GM12878 (cell line): ENCODE measurements around the gene CCDC43. TPM values are rescaled to one million over a fixed set of nuclear protein-coding genes. Genes with fewer than 3 reads are reported as not detected.

Experiments used
- ATAC-seq: fragments of 200-7000 bp; cut with Tn5 transposase; 3 replicates; pipeline ENCODE4 v1.9.1; 2020; ENCODE audit warnings: mild to moderate bottlenecking, moderate library complexity
- BruUV-seq: library from RNA; stranded (reverse); fragments of 400-500 nt; replicated peaks from 2 replicates; lab custom pipeline; 2021; lab: Mats Ljungman, UMichigan
- CTCF ChIA-PET: fragments of 300-600 bp; sonication (Branson Sonifier 250); formaldehyde crosslinking; extraction: SDS; loops from one replicate; lab custom pipeline; 2021; ENCODE audit warnings: inconsistent platforms; lab: Yijun Ruan, JAX
- POLR2A ChIA-PET: fragments of 350-600 bp; formaldehyde crosslinking; extraction: SDS; loops from one replicate; lab custom pipeline; 2021; ENCODE audit warnings: inconsistent platforms; lab: Charles Lee
- RAD21 ChIA-PET: fragments of 300-600 bp; sonication (Branson Sonifier 250); formaldehyde crosslinking; loops from one replicate; lab custom pipeline; 2023; ENCODE audit warnings: antibody characterized with exemption; ENCODE audit not compliant: unreplicated experiment; lab: Charles Lee
- SMC1A ChIA-PET: fragments of 300-600 bp; sonication (Branson Sonifier 250); formaldehyde crosslinking; loops from one replicate; lab custom pipeline; 2023; ENCODE audit not compliant: unreplicated experiment, uncharacterized antibody; lab: Charles Lee
- DNase-seq: peaks from one replicate; pipeline ENCODE4 v3.0.0-alpha.2; 2011; ENCODE audit warnings: low read depth, low spot score
- FAIRE-seq: peaks from 3 replicates; lab custom pipeline; 2011; peaks lifted over from hg19 to GRCh38; lab: Jason Lieb, UNC
- H2AFZ ChIP-seq: 2 replicates; pipeline ENCODE4 v1.6.0; 2011; ENCODE audit warnings: low read depth, low read length, control low read depth; ENCODE audit not compliant: control insufficient read depth
- H3K27ac ChIP-seq: 2 replicates; pipeline ENCODE4 v1.5.1; 2011; ENCODE audit warnings: control low read depth; ENCODE audit not compliant: control insufficient read depth, insufficient read depth
- H3K27me3 ChIP-seq, 2 experiments: replicated peaks in 1 of 2; 2 replicates each; pipeline versions ENCODE4 v1.6.0 to v1.6.1; 2011; ENCODE audit warnings: low read length in 1 of 2; ENCODE audit not compliant: control insufficient read depth in 2 of 2, insufficient read depth in 2 of 2
- H3K36me3 ChIP-seq, 2 experiments: 2 replicates each; pipeline ENCODE4 v1.5.1; 2011; ENCODE audit warnings: low read length in 1 of 2; ENCODE audit not compliant: control insufficient read depth in 2 of 2, insufficient read depth in 2 of 2
- H3K4me1 ChIP-seq: 2 replicates; pipeline ENCODE4 v1.6.1; 2011; ENCODE audit warnings: mild to moderate bottlenecking, low read length, moderate library complexity, mixed read lengths; ENCODE audit not compliant: control insufficient read depth, insufficient read depth
- H3K4me2 ChIP-seq: 2 replicates; pipeline ENCODE4 v1.6.0; 2011; ENCODE audit warnings: control low read depth; ENCODE audit not compliant: control insufficient read depth, insufficient read depth
- H3K4me3 ChIP-seq: fragments of 200-600 bp; sonication (generic); 2 replicates; pipeline ENCODE4 v1.5.1; 2016
- H3K79me2 ChIP-seq: 2 replicates; pipeline ENCODE4 v1.6.0; 2011; ENCODE audit warnings: low read length; ENCODE audit not compliant: control insufficient read depth, insufficient read depth
- H3K9ac ChIP-seq: 2 replicates; pipeline ENCODE4 v1.8.0; 2011; ENCODE audit warnings: low read length, control low read depth, mixed read lengths; ENCODE audit not compliant: control insufficient read depth, insufficient read depth
- H3K9me3 ChIP-seq: replicated peaks from 3 replicates; pipeline ENCODE4 v1.5.1; 2011; ENCODE audit warnings: mild to moderate bottlenecking, low read length; ENCODE audit not compliant: control insufficient read depth, insufficient read depth
- H4K20me1 ChIP-seq: 2 replicates; pipeline ENCODE4 v1.6.0; 2011; ENCODE audit not compliant: control insufficient read depth, insufficient read depth
- BHLHE40 ChIP-seq, 2 experiments: fragments of 450-650 bp in 1 of 2; IDR thresholded peaks; 2 replicates each; pipeline ENCODE4 v1.6.1; 2011 to 2017; ENCODE audit warnings: low read depth in 2 of 2, borderline replicate concordance in 1 of 2, improper control_type of control experiment in 1 of 2, low read length in 1 of 2, mild to moderate bottlenecking in 1 of 2
- CBX5 ChIP-seq: sonication (generic); IDR thresholded peaks from 2 replicates; pipeline ENCODE4 v1.6.1; 2016; ENCODE audit warnings: low read depth, moderate library complexity, mild to moderate bottlenecking, inconsistent platforms
- MTA3 ChIP-seq: IDR thresholded peaks from 2 replicates; pipeline ENCODE4 v1.6.1; 2012; ENCODE audit warnings: low read length, inconsistent platforms, borderline replicate concordance
- PML ChIP-seq: IDR thresholded peaks from 2 replicates; pipeline ENCODE4 v1.6.1; 2012; ENCODE audit warnings: low read length, inconsistent platforms
- RELA ChIP-seq: fragments of 450-650 bp; IDR thresholded peaks from 2 replicates; pipeline ENCODE4 v1.8.0; 2014; ENCODE audit warnings: borderline replicate concordance; ENCODE audit not compliant: partially characterized antibody
- SMAD5 ChIP-seq: IDR thresholded peaks from 2 replicates; pipeline ENCODE4 v1.6.1; 2016; ENCODE audit warnings: antibody characterized with exemption, low read depth
- STAT3 ChIP-seq: IDR thresholded peaks from 2 replicates; pipeline ENCODE4 v1.6.1; 2011; ENCODE audit warnings: low read depth, low read length, improper control_type of control experiment
- TARDBP ChIP-seq: IDR thresholded peaks from 2 replicates; pipeline ENCODE4 v1.6.1; 2016; ENCODE audit warnings: borderline replicate concordance
- USF1 ChIP-seq: IDR thresholded peaks from 2 replicates; pipeline ENCODE4 v1.6.1; 2011; ENCODE audit warnings: borderline replicate concordance, low read depth, mild to moderate bottlenecking, moderate library complexity, mixed read lengths, low read length; ENCODE audit not compliant: insufficient read depth; ENCODE audit errors: extremely low read length
- YBX1 ChIP-seq: fragments of 450-650 bp; IDR thresholded peaks from 2 replicates; pipeline ENCODE4 v1.6.1; 2016; ENCODE audit warnings: antibody characterized with exemption
- ZZZ3 ChIP-seq: IDR thresholded peaks from 2 replicates; pipeline ENCODE4 v1.6.1; 2011; ENCODE audit warnings: low read depth; ENCODE audit not compliant: control insufficient read depth, insufficient read length
- WGBS: methylation state at CpG from one replicate; pipeline ENCODE4 v1.1.6; 2016; ENCODE audit warnings: low lambda C conversion rate; ENCODE audit not compliant: insufficient replicate concordance, insufficient coverage; ENCODE audit errors: missing lambda C conversion rate; 5-methylcytosine and 5-hydroxymethylcytosine counted together
- in situ Hi-C: fragments of 300-500 bp; cut with MboI; formaldehyde crosslinking; loops from 9 replicates; pipeline ENCODE4 v1.14.3; 2018; ENCODE audit warnings: mixed read lengths
- intact Hi-C: fragments of 100-400 bp; cut with micrococcal nuclease; formaldehyde crosslinking; loops from one replicate; pipeline ENCODE4 v1.14.2; 2022; ENCODE audit not compliant: unreplicated experiment
- polyA plus RNA-seq, 11 experiments: library from polyadenylated mRNA; depleted of rRNA in 4 of 11; unstranded in 6 of 11; stranded (reverse) in 5 of 11; fragments of >200 nt; fragmentation: Nextera tagmentation in 4 of 11; fragmentation: Illumina TruSeq in 1 of 11; extraction: Ambion mirVana in 4 of 11; extraction: Trizol in 1 of 11; gene quantifications; 1 replicate in 1 of 11; 2 replicates in 10 of 11; pipeline versions ENCODE4 v1.2.1 to v1.2.3, GENCODE V29; 2011 to 2016; ENCODE audit warnings: inconsistent platforms in 2 of 11, missing spikeins in 2 of 11, low read depth in 1 of 11
- total RNA-seq, 4 experiments: library from RNA; depleted of rRNA in 3 of 4; stranded (reverse); fragments of >200 nt in 3 of 4; fragmentation: Illumina TruSeq in 1 of 4; extraction: Trizol in 1 of 4; gene quantifications; 2 replicates each; pipeline versions ENCODE4 v1.2.1 to v1.2.3, GENCODE V29; 2013 to 2021

CCDC43 gene
- total and polyA plus RNA-seq, 10 of the 15 experiments (the other 5 are each of a cell fraction or from before 2014, with no cell fraction given): 10.8 to 42.3 (median 24.1) TPM

GRCh38 chr17:44677136-44677535 lies 12.4 kb downstream of the CCDC43 start:
- DNase-seq (no peak), FAIRE-seq (no peak), ATAC-seq (no peak)
- no peak overlapping the region for H3K4me2 ChIP-seq
- no peak overlapping the region for H2AFZ ChIP-seq
- peaks cover 4 to 6% of the 10 kb centered on the region in 2 experiments; a peak in 3 of 4 replicates for H3K36me3 ChIP-seq
- intact Hi-C loops: no loop called here
- CTCF ChIA-PET: interaction anchor here (1.8 kb wide), 1 partner anchor 143 kb away, joined by 7 read pairs; no protein-coding TSS in a partner anchor
- H4K20me1 ChIP-seq: no peaks in the 10 kb centered on the region
- H3K4me3 ChIP-seq: no peak overlapping the region
- no peaks in the 10 kb centered on the region for H3K27me3 ChIP-seq
- RAD21 ChIA-PET: no interaction called here
- WGBS: 47% methylated on average over 2 of the region's 2 CpGs
- no peak overlapping the region for H3K27ac ChIP-seq
- no peaks in the 10 kb centered on the region for H3K4me1 ChIP-seq
- H3K79me2 ChIP-seq: no peaks in the 10 kb centered on the region
- POLR2A ChIA-PET: no interaction called here
- SMC1A ChIA-PET: no interaction called here
- no peak overlapping the region for H3K9ac ChIP-seq
- no TSS peak for BruUV-seq
- in situ Hi-C loops: no loop called here
- TF ChIP-seq RELA: no peak
- TF ChIP-seq TARDBP: no peak
- no peak for TF ChIP-seq BHLHE40 (IDR thresholded peaks at IDR 0.05; ENCODE audit: borderline replicate concordance in 1 of 2, low read depth in 2 of 2, low read length in 1 of 2)
- TF ChIP-seq CBX5: no peak
- TF ChIP-seq USF1: no peak
- no peak for TF ChIP-seq SMAD5
- TF ChIP-seq YBX1: no peak
- TF ChIP-seq ZZZ3: no peak
- no peak for TF ChIP-seq PML
- TF ChIP-seq STAT3: no peak
- no peak for TF ChIP-seq MTA3
- H3K9me3 ChIP-seq: no peaks in the 10 kb centered on the region
